ENCODE results near the gene UGP2. TPM values are rescaled to one million over a fixed set of nuclear protein-coding genes. Genes with fewer than 3 reads are reported as not detected.

Gene UGP2
- total and polyA plus RNA-seq, 2 of the 8 experiments (the other 6 are each of a cell fraction or from before 2014, with no cell fraction given), result 278 to 956 TPM

- TF ChIP-seq CHD7 (IDR thresholded peaks at IDR 0.05; ENCODE audit: insufficient replicate concordance, low read length) (no peak), CHD1 (IDR thresholded peaks at IDR 0.05; ENCODE audit: low read depth, low read length) (peak; percentile 30), POLR2AphosphoS5 (IDR thresholded peaks at IDR 0.05; ENCODE audit: low read depth, low read length) (0 out of 2 replicates have a peak, but pooled peaks have one; percentile 11), TAF7 (optimal IDR thresholded peaks at IDR 0.05; ENCODE audit: borderline replicate concordance, low read depth, low read length) (peak; percentile 6), CBX8 (IDR thresholded peaks at IDR 0.05; ENCODE audit: borderline replicate concordance, low read depth, low read length) (no peak)
These were observed 1.4 kb downstream of the UGP2 start (continued) for GRCh38 chr2:63843093-63843492.

Measured in H1 (cell line).